HG03139 (cell line): Measurements from ENCODE around the gene C1QTNF7.
A peak's percentile ranks its signal among the peaks of the same experiment; 100 is the strongest.

Experiments used
- ATAC-seq: cut with Tn5 transposase; IDR thresholded peaks from one replicate; pipeline ENCODE4 v1.9.1; 2021; ENCODE audit not compliant: unreplicated experiment

C1QTNF7 gene

DNA sequence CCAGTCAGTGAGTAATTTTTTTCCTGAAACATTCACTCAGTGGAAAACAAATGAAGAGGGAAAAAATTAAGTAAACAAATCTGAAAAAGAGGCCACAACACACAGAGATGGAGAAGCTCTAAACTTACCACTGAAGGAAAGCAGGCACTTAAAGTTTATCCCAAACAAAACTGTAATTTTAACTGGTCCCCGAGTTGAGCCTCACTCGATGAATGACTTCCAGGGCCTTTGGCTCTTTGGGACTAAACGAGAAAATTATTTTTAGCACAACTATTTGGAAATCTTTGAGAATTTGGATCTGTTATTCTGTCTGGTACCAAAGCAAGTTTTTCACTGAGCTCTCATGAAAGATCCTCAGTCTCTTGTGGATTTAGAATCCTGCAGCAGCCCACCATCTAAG is at the start of gene C1QTNF7:
TSS of gene C1QTNF7 (plus strand) at position 333 of the 400 bp plus-strand sequence. CDS start 7,711 bp downstream, outside the sequence.
- no peak for ATAC-seq

DNA sequence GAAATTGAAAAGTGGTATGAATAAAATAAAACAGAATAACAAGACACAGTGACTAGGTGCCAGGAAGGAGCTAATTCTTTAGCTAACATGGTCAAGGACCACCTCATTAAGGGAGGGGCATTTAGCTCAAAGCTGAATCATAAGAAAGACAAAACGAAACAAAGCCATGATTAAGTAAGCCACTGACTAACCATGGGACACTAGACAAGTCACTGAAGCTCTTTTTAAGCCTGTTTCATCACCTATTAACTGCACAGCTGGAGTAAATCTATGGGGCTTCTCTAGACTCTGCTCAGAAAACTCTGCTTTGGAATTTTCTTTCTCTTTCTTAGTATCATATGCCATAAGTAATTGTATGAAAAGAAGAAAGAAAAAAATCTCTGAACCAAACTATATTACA is 49.8 kb upstream of the C1QTNF7 start:
- no peak for ATAC-seq

DNA sequence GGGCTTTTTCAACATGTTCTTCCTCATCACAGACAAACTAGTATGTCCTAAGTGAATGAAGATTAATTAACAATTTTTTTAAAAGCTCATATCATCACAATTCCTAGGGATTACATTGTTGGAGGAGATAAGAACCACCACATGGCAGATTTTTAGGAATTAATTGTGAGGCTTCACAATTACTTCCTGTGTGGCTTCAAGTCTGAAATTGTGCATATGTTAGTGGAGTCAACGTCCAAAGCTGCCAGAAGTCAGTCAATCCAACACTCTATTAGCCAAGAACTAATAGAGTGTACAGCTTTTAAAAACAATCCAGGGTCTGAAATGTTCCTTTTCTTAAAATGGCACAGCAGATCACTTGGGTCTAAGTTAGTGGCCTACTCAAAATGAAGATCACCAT is 49.3 kb upstream of the C1QTNF7 start:
- ATAC-seq, result no peak

DNA sequence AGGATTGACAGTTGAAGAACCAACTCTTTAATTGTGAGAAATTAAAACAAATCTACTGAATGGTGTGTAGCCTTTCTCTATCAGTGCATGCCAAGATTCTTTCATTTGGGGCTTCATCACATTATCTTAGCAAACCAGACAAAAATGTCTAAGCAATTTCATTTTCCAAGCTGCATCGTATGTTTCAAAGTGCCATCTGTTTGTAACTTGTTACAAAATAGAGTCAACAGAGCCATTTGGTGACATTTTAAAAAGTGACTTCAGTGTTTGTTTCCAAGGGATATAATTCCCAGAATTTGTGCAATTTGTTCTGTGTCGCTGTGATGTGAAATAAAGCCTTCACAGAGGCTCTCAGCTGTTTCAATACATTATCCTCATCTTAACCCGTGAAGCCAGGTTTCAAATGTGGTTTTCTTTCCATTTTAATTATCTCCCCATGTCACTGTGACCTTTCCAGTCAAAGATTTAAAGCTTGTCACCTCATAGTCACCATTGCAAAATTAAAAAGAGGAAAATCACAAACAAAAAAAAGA is 46.0 kb upstream of the C1QTNF7 start:
- ATAC-seq, result no peak

- no peak for ATAC-seq
Measured at GRCh38 chr4:15382669-15383273, 45.1 kb upstream of the C1QTNF7 start.

GRCh38 chr4:15385515-15385914 is 42.3 kb upstream of the C1QTNF7 start:
- ATAC-seq, result no peak

GRCh38 chr4:15385928-15386327 is 41.9 kb upstream of the C1QTNF7 start:
- no peak for ATAC-seq

- no peak for ATAC-seq
Measured at GRCh38 chr4:15390494-15390893, 37.3 kb upstream of the C1QTNF7 start.

- ATAC-seq, result no peak
Measured at GRCh38 chr4:15392053-15392805, 35.6 kb upstream of the C1QTNF7 start.

- ATAC-seq, result no peak
Measured at GRCh38 chr4:15395311-15395710, 32.5 kb upstream of the C1QTNF7 start.

DNA sequence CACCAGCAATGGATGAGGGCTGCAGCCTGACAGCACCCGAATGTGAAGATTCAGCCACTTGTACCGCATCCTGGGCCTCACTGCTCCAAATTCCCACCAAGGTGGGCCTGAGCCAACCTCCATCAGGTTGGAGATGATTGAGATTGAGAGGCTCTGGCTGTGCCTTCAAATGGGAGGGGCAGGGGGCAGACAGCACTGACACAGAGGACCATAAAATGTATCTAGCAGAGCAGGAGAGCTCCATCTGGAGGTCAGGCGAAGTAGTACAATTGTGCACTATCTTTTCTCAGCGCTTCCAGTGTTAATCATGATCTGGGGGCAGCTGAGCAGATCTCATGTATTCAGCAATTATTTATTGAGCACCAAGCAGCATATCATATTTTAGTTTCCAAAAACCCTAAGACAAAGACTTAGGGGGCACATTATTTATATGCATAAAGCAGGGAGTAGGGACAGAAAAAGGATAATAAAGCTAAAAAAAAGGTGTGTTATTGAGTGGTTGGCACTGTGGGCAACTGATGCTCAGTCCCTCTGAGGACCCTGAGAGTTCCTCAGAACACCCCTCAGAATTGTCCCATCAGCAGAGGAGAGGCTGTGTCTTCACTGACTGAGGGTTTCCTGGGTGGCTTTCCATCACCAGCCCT is 31.6 kb upstream of the C1QTNF7 start:
- peak; percentile 79 for ATAC-seq

GRCh38 chr4:15398001-15398400 is 29.8 kb upstream of the C1QTNF7 start:
- no peak for ATAC-seq

DNA sequence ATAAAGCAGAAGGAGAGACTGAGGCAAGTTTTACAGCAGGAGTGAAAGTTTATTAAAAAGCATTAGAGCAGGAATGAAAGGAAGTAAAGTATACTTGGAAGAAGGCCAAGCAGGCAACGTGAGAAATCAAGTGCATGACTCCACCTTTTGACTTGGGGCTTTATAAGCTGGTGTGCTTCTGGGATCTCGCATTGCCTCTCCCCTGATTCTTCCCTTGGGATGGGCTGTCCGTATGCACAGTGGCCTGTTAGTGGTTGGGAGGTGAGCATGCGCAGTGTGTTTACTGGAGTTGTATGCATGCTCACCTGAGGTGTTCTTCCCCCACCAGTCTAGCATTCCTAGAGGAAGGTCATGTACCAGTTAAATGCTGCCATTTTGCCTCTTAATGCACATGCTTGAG is 29.1 kb upstream of the C1QTNF7 start:
- no peak for ATAC-seq

DNA sequence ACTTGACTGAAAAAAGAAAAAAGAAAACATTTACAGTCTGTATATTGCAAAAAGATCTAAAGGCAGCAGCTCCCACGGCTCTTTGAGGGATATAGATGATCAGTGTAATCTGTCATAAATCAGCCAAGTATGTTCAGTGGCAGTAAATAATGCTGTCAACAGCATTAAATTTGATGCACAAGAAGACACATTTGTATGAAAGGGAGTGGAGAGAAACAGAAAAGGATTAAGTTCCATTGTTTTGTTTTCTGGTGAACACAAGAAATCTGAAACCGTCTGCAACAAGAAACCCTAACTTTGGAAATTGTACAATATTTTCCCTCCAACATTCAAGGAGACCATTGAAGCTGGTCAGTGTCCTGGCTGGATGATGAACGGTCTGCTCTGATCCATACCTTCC is 27.6 kb upstream of the C1QTNF7 start:
- no peak for ATAC-seq

DNA sequence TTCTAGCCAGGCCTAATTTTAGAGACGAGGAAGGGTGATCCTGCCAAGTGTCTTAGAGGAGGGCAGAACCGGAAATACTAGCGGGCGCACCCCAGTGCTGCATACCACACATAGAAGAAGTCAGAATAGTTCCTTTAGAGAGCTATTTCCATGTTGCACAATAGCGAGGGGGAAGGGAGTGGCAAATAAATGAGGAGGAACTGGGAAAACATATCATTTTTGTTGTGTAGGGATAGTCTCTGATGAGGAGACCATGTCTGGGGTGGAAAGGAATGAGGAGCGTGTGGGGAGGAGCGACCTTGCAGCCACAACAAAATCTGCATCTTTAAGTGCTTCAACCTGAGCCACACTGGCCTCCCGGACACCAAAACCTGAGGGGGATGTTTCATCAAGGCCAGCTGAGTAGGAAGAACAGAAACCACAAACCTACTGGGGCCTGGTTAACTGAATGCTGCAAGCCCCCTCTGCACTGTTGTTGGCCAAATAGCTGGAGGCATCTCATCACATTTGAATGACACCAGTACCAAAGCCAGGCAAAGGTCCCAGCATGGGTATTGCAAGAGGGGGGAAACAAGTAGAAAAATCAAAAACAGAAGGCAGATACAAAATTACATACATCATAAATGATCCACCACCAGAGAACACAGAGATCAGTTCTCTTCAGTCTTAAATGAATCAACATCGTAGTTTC is 26.7 kb upstream of the C1QTNF7 start:
- ATAC-seq, result peak; percentile 54

DNA sequence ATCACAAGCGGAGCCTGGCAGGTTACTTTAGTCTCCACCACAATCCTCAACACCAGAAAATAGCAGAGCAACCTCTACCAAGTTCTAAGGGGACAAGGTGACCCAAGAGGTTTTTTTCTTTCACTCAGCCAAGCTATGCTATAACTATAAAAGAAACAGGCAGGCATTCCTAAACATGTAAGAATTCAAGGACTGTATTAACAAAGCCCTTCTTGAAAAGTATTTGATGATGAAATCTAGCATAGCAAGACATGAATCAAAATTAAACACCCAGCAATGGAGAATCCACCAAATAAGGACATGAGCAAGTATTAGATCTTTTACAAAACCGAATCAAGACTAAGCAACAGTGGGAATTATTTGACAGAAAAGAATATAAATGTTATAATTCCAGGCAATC is 25.7 kb upstream of the C1QTNF7 start:
- ATAC-seq, result no peak

GRCh38 chr4:15402974-15403373 is 24.9 kb upstream of the C1QTNF7 start:
- ATAC-seq, result no peak

GRCh38 chr4:15405018-15405417 is 22.8 kb upstream of the C1QTNF7 start:
- no peak for ATAC-seq

GRCh38 chr4:15410750-15411149 is 17.1 kb upstream of the C1QTNF7 start:
- ATAC-seq, result no peak

- no peak for ATAC-seq
Measured at GRCh38 chr4:15412461-15412860, 15.4 kb upstream of the C1QTNF7 start.

GRCh38 chr4:15413010-15413622 is 14.7 kb upstream of the C1QTNF7 start:
- ATAC-seq, result no peak
